Activated naive CD8-positive, alpha-beta T cell (primary cell): ENCODE measurements around the gene LCMT1.
"Not testable (repeated sequence)": the region's sequence is repeated elsewhere in the genome, so short reads cannot be mapped to it uniquely, and the experiment has no call there.

Source experiments
- H3K27ac Mint-ChIP-seq: one replicate; pipeline ENCODE4 v1.8.0; 2021; ENCODE audit warnings: mixed read lengths
- H3K27me3 Mint-ChIP-seq: one replicate; pipeline ENCODE4 v1.8.0; 2021; ENCODE audit warnings: mixed read lengths
- H3K36me3 Mint-ChIP-seq: one replicate; pipeline ENCODE4 v1.8.0; 2021; ENCODE audit warnings: mixed read lengths
- H3K4me1 Mint-ChIP-seq: one replicate; pipeline ENCODE4 v1.8.0; 2021; ENCODE audit warnings: low read depth, mixed read lengths
- H3K4me3 Mint-ChIP-seq: one replicate; pipeline ENCODE4 v1.8.0; 2021; ENCODE audit warnings: mild to moderate bottlenecking, mixed read lengths
- H3K9me3 Mint-ChIP-seq: one replicate; pipeline ENCODE4 v1.8.0; 2021; ENCODE audit warnings: low read depth, mixed read lengths

The LCMT1 gene

DNA sequence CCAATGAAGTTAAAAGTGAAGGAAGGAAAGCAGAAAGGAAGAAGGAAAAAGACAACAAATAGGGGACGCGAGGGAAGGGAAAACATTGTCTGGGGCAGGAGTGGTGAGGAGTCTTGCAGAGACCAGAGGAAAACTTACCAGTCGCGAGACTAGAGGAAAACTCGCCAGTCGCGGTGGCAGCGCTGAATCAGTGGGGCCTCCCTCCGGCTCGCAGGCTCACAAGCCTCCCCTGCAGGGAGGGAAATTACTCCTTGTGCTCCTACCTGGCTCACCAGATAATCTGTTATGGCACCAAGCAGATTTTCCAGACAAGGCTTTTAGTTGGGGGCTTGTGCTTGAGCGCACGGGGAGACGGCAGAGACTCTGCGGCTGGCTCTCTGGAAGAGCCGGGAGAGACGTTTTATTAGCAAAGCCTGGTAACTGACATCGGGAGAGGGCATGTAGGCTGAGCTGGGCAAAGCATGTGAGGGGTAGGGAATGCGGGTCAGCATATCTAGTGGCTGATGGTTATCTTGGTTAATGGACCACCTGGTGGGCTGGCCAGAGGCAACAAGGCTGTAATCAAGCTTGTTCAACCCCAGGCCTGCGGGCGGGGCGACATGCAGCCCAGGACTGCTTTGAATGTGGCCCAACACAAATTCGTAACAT is 37.1 kb downstream of the LCMT1 start:
- H3K27ac Mint-ChIP-seq: no peak overlapping the region
- peaks cover 7% of the 10 kb centered on the region for H3K36me3 Mint-ChIP-seq
- no peaks in the 10 kb centered on the region for H3K27me3 Mint-ChIP-seq
- H3K4me1 Mint-ChIP-seq: peaks cover 2% of the 10 kb centered on the region
- no peaks in the 10 kb centered on the region for H3K9me3 Mint-ChIP-seq
- H3K4me3 Mint-ChIP-seq: no peak overlapping the region

DNA sequence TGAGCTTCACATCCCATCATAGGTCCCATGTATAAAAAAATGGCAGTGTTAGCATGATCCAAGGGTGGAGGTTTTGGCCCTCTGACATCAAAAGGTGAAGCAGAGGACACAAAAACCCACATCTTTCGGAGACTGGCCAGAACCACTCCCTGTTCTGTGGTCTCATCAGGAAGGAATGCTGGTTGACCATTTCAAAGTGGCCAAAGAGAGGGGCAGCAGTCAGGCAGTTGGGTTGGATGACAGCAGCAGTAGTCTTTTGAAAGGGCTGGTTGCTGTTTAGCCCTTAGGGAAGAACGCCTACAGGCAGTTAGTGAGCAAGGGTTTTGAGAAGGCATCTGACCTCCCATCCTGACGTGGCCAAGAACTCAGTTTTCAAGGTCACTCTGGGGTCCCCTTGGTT is 40.5 kb downstream of the LCMT1 start:
- Mint-ChIP-seq H3K4me1 (peaks cover 22% of the 10 kb centered on the region), H3K36me3 (peaks cover 14% of the 10 kb centered on the region), H3K9me3 (no peaks in the 10 kb centered on the region), H3K4me3 (no peak overlapping the region), H3K27me3 (no peaks in the 10 kb centered on the region), H3K27ac (no peak overlapping the region)

GRCh38 chr16:25155553-25156460 is 44.3 kb downstream of the LCMT1 start:
- Mint-ChIP-seq H3K27ac (peak overlapping the region; percentile 93), H3K4me1 (peaks cover 22% of the 10 kb centered on the region), H3K36me3 (peaks cover 21% of the 10 kb centered on the region), H3K4me3 (peak overlapping the region; percentile 65), H3K27me3 (no peaks in the 10 kb centered on the region), H3K9me3 (no peaks in the 10 kb centered on the region)

- no peaks in the 10 kb centered on the region for H3K27me3 Mint-ChIP-seq
- peaks cover 22% of the 10 kb centered on the region for H3K4me1 Mint-ChIP-seq
- H3K4me3 Mint-ChIP-seq: no peak overlapping the region
- H3K9me3 Mint-ChIP-seq: no peaks in the 10 kb centered on the region
- peaks cover 19% of the 10 kb centered on the region for H3K36me3 Mint-ChIP-seq
- H3K27ac Mint-ChIP-seq: peak overlapping the region; percentile 93
Observed at GRCh38 chr16:25157271-25157875, 45.8 kb downstream of the LCMT1 start.

- peaks cover 20% of the 10 kb centered on the region for H3K4me1 Mint-ChIP-seq
- H3K4me3 Mint-ChIP-seq: no peak overlapping the region
- no peaks in the 10 kb centered on the region for H3K9me3 Mint-ChIP-seq
- H3K27me3 Mint-ChIP-seq: no peaks in the 10 kb centered on the region
- H3K36me3 Mint-ChIP-seq: peaks cover 14% of the 10 kb centered on the region
- H3K27ac Mint-ChIP-seq: peak overlapping the region; percentile 16
Observed at GRCh38 chr16:25158401-25158800, 46.9 kb downstream of the LCMT1 start.

DNA sequence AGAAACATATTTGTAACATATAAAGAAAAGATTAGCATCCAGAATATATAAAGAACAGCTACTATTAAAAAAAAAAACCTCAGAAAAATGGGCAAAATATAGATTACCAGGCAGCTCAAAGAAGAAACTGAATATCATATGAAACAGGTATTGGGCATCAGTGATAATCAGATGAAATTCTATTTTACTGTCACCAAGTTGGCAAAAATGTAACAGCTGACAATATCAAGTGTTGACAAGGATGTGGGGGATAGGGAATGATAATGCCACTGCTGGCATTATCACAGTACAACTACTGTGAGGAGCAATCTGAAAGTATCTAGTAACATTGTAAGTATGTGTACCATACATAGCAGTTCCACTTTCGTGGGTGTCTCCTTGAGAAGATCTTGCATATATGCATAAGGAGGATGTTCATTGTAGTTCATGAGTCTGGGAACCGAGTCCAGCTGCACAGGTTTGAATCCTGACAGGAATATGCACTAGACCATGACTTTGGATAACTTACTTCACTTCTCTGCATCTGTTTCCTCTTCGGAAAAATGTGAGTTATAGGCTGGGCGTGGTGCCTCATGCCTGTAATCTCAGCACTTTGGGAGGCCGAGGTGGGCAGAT is 50.3 kb downstream of the LCMT1 start:
- H3K4me1 Mint-ChIP-seq: no peaks in the 10 kb centered on the region
- H3K27me3 Mint-ChIP-seq: no peaks in the 10 kb centered on the region

DNA sequence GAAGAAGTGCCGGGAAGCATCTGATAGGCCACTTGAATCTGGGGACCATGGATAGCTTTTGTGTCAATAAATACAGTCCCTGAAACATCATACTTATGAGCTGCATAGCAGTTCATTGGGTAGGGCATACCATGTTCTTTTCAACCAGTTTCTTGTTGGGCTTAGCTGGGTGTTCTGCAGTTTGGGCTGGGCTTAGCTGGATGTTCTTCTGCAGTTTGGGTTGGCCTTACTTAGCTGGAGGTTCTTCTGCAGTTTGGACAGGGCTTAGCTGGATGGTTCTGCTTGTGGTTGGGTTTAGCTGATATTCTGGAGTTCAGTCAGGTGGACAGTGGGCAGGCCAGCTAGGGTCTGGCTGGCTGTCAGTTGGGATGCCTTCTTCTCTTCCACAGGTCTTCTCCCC is 52.1 kb downstream of the LCMT1 start:
- Mint-ChIP-seq H3K36me3 (peaks cover 10% of the 10 kb centered on the region), H3K9me3 (no peaks in the 10 kb centered on the region), H3K27me3 (no peaks in the 10 kb centered on the region), H3K4me3 (no peak overlapping the region), H3K27ac (no peak overlapping the region), H3K4me1 (no peaks in the 10 kb centered on the region)

More for the DNA sequence above, 50.3 kb downstream of the LCMT1 start:
- Mint-ChIP-seq H3K36me3 (peaks cover 11% of the 10 kb centered on the region), H3K27ac (no peak overlapping the region), H3K4me3 (no peak overlapping the region), H3K9me3 (no peaks in the 10 kb centered on the region)

- no peaks in the 10 kb centered on the region for H3K27me3 Mint-ChIP-seq
- H3K27ac Mint-ChIP-seq: no peak overlapping the region
- H3K9me3 Mint-ChIP-seq: no peaks in the 10 kb centered on the region
- H3K36me3 Mint-ChIP-seq: peaks cover 13% of the 10 kb centered on the region
- H3K4me1 Mint-ChIP-seq: no peaks in the 10 kb centered on the region
- no peak overlapping the region for H3K4me3 Mint-ChIP-seq
Observed at GRCh38 chr16:25165284-25165683, 53.7 kb downstream of the LCMT1 start.

DNA sequence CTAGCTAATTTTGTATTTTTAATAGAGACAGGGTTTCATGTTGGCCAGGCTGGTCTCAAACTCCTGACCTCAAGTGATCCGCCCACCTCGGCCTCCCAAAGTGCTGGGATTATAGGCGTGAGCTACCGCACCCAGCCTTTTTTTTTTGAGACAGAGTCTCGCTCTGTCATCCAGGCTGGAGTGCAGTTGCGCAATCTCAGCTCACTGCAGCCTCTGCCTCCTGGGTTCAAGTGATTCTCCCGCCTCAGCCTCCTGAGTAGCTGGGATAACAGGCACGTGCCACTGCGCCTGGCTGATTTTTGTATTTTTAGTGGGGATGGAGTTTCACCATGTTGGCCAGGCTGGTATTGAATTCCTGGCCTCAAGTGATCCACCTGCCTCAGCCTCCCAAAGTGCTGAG is 56.4 kb downstream of the LCMT1 start:
- H3K36me3 Mint-ChIP-seq: peaks cover 16% of the 10 kb centered on the region
- not testable (repeated sequence) for H3K9me3 Mint-ChIP-seq

DNA sequence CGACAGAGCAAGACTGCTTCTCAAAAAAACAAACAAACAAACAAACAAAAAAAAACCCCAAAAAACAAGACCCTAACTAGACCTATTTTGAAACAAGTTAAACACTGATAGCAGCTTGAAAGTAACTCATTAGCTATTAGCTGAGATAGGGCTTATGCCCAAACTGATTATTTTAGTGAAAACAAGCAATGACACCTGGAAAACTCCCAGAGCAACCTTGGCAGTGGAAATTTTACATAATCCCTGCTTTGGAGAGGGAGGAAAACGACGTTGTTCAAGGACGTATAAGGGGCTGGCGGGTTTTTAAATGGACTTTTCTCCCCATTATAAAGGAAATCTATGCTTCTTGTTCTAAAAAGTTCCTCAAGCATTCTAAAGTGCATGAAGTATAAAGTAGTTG is 59.8 kb downstream of the LCMT1 start:
- no peak overlapping the region for H3K4me3 Mint-ChIP-seq
- no peaks in the 10 kb centered on the region for H3K9me3 Mint-ChIP-seq
- H3K27me3 Mint-ChIP-seq: no peaks in the 10 kb centered on the region
- no peaks in the 10 kb centered on the region for H3K4me1 Mint-ChIP-seq
- peaks cover 16% of the 10 kb centered on the region for H3K36me3 Mint-ChIP-seq
- H3K27ac Mint-ChIP-seq: no peak overlapping the region

More for the DNA sequence above, 56.4 kb downstream of the LCMT1 start:
- H3K27ac Mint-ChIP-seq, H3K4me3 Mint-ChIP-seq, H3K4me1 Mint-ChIP-seq, H3K27me3 Mint-ChIP-seq: not testable (repeated sequence)

GRCh38 chr16:25172831-25173230 is 61.3 kb downstream of the LCMT1 start:
- H3K27ac Mint-ChIP-seq: no peak overlapping the region
- H3K9me3 Mint-ChIP-seq: no peaks in the 10 kb centered on the region
- no peaks in the 10 kb centered on the region for H3K4me1 Mint-ChIP-seq
- H3K4me3 Mint-ChIP-seq: no peak overlapping the region
- no peaks in the 10 kb centered on the region for H3K27me3 Mint-ChIP-seq
- H3K36me3 Mint-ChIP-seq: peaks cover 12% of the 10 kb centered on the region

DNA sequence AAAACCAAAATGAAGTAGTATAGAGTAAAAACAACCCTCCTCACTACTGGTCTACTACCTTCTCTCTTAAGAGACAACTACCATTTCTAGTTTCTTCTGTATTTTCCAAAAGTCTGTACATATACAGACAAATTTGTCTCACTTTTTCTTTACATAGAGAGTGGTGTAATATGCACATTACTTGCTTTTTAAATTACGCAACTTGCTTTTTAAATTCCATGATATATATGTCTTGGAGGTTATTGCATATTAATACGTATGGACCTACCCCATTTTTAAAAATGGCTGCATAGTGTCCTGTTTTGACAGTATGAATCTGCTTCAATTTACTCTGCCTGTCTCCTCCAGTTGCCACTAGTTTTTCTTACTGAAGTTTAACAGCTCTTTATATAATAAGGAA is 62.7 kb downstream of the LCMT1 start:
- Mint-ChIP-seq H3K36me3 (peaks cover 15% of the 10 kb centered on the region), H3K4me3 (no peak overlapping the region), H3K27me3 (no peaks in the 10 kb centered on the region), H3K4me1 (no peaks in the 10 kb centered on the region), H3K27ac (no peak overlapping the region), H3K9me3 (no peaks in the 10 kb centered on the region)

- H3K27me3 Mint-ChIP-seq: no peaks in the 10 kb centered on the region
- no peak overlapping the region for H3K27ac Mint-ChIP-seq
- no peaks in the 10 kb centered on the region for H3K9me3 Mint-ChIP-seq
- peaks cover 2% of the 10 kb centered on the region for H3K4me1 Mint-ChIP-seq
- H3K36me3 Mint-ChIP-seq: peaks cover 6% of the 10 kb centered on the region
- H3K4me3 Mint-ChIP-seq: no peak overlapping the region
Observed at GRCh38 chr16:25176136-25176535, 64.6 kb downstream of the LCMT1 start.

- Mint-ChIP-seq H3K27ac (no peak overlapping the region), H3K36me3 (peaks cover 6% of the 10 kb centered on the region), H3K9me3 (no peaks in the 10 kb centered on the region), H3K27me3 (no peaks in the 10 kb centered on the region), H3K4me1 (peaks cover 8% of the 10 kb centered on the region), H3K4me3 (no peak overlapping the region)
Observed at GRCh38 chr16:25177512-25177830, 65.9 kb downstream of the LCMT1 start.
